MCF 10A (cell line): ENCODE measurements around the gene CD24. TPM values are rescaled to one million over a fixed set of nuclear protein-coding genes. Genes with fewer than 3 reads are reported as not detected.
"Not testable (repeated sequence)": the region's sequence is repeated elsewhere in the genome, so short reads cannot be mapped to it uniquely, and the experiment has no call there.

Experiments used
- Bru-seq: library from RNA; stranded (reverse); fragments of 400-500 nt; gene quantifications from one replicate; lab custom pipeline; 2021; lab: Mats Ljungman, UMichigan
- BruChase-seq, 2 experiments: library from RNA; stranded (reverse); fragments of 400-500 nt; gene quantifications; one replicate each; lab custom pipeline; 2021; lab: Mats Ljungman, UMichigan
- BruUV-seq: library from RNA; stranded (reverse); fragments of 400-500 nt; replicated peaks from 2 replicates; lab custom pipeline; 2021; lab: Mats Ljungman, UMichigan
- CTCF ChIA-PET: fragments of 300-600 bp; sonication (Branson Sonifier 250); formaldehyde crosslinking; extraction: SDS; loops from one replicate; lab custom pipeline; 2021; ENCODE audit warnings: antibody characterized with exemption, inconsistent platforms; lab: Yijun Ruan, JAX
- POLR2A ChIA-PET: fragments of 300-600, 350-650 bp; sonication (Branson Sonifier 250); formaldehyde crosslinking; extraction: SDS; loops from one replicate; lab custom pipeline; 2020; ENCODE audit warnings: antibody characterized with exemption, inconsistent platforms; lab: Yijun Ruan, JAX
- DNase-seq: peaks from one replicate; pipeline ENCODE4 v3.0.0-alpha.2; 2018; ENCODE audit not compliant: unreplicated experiment
- H3K27ac Mint-ChIP-seq: one replicate; pipeline ENCODE4 v1.8.0; 2022; ENCODE audit warnings: mild to moderate bottlenecking, low read depth, mixed read lengths; ENCODE audit not compliant: unreplicated experiment
- H3K27me3 Mint-ChIP-seq: one replicate; pipeline ENCODE4 v1.8.0; 2022; ENCODE audit warnings: mixed read lengths; ENCODE audit not compliant: insufficient read depth, unreplicated experiment
- H3K36me3 Mint-ChIP-seq: one replicate; pipeline ENCODE4 v1.8.0; 2022; ENCODE audit warnings: mild to moderate bottlenecking, moderate library complexity, mixed read lengths; ENCODE audit not compliant: insufficient read depth, unreplicated experiment
- H3K4me1 Mint-ChIP-seq: one replicate; pipeline ENCODE4 v1.8.0; 2022; ENCODE audit warnings: mixed read lengths; ENCODE audit not compliant: insufficient read depth, unreplicated experiment
- H3K4me3 Mint-ChIP-seq: one replicate; pipeline ENCODE4 v1.8.0; 2022; ENCODE audit warnings: mild to moderate bottlenecking, moderate library complexity, mixed read lengths; ENCODE audit not compliant: unreplicated experiment
- H3K9me3 Mint-ChIP-seq: one replicate; pipeline ENCODE4 v1.8.0; 2022; ENCODE audit warnings: mixed read lengths; ENCODE audit not compliant: unreplicated experiment
- intact Hi-C: fragments of 100-400 bp; cut with micrococcal nuclease; formaldehyde crosslinking; loops from 2 replicates; pipeline ENCODE4 v1.14.1; 2022
- long read RNA-seq: library from polyadenylated mRNA; stranded (forward); transcript quantifications from one replicate; pipeline ENCODE4 v2.0.0, GENCODE V29; 2022
- total RNA-seq: library from RNA; stranded (reverse); gene quantifications from 2 replicates; pipeline ENCODE4 v1.2.3, GENCODE V29; 2022
- TF ChIP-seq, protein P1 (sequence below): fragments of 200-600 bp; IDR thresholded peaks from one replicate; pipeline ENCODE4 v1.8.0; 2022; ENCODE audit warnings: antibody characterized with exemption, mild to moderate bottlenecking; ENCODE audit not compliant: unreplicated experiment

Gene CD24, protein sequence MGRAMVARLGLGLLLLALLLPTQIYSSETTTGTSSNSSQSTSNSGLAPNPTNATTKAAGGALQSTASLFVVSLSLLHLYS
- total RNA-seq (7.2 and 10.4 TPM in 2 replicates), Bru-seq, nascent RNA (percentile 48 among the genes with signal in this experiment), BruChase-seq, experiment 1, labeled RNA remaining after a 6-hour chase (percentile 77 among the genes with signal in this experiment), BruChase-seq, experiment 2, labeled RNA remaining after a 2-hour chase (percentile 62 among the genes with signal in this experiment)
- long read RNA-seq, transcript CD24-201 (2 exons, 2,180 nt) = major isoform, 6 of 13 reads
- long read RNA-seq, partial matches to known transcripts = 0 of 13 reads
- long read RNA-seq, other reads (novel, unspliced or antisense) = 5 of 13 reads

DNA sequence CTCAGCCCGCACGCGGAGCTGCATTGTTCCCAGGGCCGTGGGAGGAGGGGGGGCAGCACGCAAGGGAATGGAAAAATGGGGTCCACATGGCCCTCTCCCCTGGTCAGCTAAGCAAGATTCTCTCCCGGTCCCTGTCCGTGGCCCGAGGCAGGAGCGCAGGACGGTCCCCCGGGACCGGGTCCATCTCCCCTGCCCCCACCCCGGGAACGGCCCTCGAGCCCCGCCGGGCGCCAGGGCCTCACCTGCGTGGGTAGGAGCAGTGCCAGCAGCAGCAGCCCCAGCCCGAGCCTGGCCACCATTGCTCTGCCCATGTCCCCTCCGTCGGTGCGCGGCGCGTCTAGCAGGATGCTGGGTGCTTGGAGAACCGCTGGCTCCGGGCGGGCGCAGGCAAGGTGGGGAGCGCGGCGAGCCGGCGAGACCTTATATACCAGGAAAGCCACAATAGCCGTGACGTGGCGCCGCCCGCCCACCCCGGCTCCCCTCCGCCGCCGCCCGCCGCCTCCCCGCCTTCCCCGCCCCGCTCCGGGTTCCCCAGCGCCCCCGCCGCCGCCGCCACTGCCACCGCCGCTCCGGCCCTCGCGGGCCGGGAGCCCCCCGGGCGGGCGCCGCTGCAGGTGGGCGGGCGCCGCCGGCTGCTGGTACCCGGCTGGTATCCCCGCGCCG lies at the start of gene CD24:
CD24 (minus strand) TSS at position 394 of the 663 bp plus-strand sequence; CDS start at position 311, 83 bp downstream.
- Mint-ChIP-seq H3K27ac (no peak within 1 kb of the TSS), H3K36me3 (no peaks in the 10 kb centered on the region), H3K4me3 (peak within 1 kb of the TSS; percentile 78), H3K4me1 (peaks cover 4% of the 10 kb centered on the region), H3K27me3 (no peaks in the 10 kb centered on the region), H3K9me3 (no peaks in the 10 kb centered on the region)
- ChIA-PET POLR2A (interaction anchor here (0.7 kb wide), 1 partner anchor 367 kb away, joined by 3 read pairs; no protein-coding TSS in a partner anchor), CTCF (interaction anchor here (0.6 to 1.0 kb wide), 6 partner anchors 172 to 529 kb away, joined by 3 to 5 read pairs (median 4); no protein-coding TSS in a partner anchor)
- TF ChIP-seq, protein P1, sequence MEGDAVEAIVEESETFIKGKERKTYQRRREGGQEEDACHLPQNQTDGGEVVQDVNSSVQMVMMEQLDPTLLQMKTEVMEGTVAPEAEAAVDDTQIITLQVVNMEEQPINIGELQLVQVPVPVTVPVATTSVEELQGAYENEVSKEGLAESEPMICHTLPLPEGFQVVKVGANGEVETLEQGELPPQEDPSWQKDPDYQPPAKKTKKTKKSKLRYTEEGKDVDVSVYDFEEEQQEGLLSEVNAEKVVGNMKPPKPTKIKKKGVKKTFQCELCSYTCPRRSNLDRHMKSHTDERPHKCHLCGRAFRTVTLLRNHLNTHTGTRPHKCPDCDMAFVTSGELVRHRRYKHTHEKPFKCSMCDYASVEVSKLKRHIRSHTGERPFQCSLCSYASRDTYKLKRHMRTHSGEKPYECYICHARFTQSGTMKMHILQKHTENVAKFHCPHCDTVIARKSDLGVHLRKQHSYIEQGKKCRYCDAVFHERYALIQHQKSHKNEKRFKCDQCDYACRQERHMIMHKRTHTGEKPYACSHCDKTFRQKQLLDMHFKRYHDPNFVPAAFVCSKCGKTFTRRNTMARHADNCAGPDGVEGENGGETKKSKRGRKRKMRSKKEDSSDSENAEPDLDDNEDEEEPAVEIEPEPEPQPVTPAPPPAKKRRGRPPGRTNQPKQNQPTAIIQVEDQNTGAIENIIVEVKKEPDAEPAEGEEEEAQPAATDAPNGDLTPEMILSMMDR = no peak
- no TSS peak for BruUV-seq
- peak; percentile 28 for DNase-seq
- intact Hi-C loops = loop anchor here (10.0 kb wide), 1 partner anchor 170 kb away; no protein-coding TSS in a partner anchor

DNA sequence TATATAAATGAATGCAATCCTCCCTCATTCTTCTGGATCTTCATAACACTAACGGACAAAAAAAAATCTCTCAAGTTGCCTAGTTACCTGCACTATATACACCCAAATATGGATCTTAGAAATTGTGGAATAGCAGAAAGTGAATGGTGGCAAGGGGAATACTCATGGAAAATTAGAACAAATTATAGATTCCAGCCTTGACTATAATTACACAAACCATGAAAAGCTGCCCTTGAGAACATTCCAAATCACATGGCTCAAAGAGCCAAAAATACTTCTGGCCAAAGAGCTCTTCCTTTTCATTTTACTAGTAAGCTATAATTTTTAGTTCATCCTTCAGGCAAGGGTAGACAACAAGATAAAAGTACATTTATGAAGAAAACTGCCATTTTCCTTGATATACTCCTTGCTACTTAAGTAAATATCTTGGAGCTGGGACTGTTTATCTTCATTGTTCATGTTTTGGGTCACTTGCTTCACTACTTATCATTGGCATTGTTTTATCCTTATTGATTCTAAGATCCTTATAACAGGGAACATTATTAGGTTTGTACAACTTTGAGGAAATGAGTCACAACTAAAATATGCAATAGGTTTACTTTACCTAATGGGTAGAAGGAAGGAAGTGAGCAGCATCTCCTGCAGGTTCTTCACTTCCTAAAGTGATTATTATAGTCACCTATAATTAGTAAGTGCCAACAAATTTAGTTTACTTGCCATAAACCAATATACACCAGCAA lies 47.1 kb upstream of the CD24 start:
- H3K27ac Mint-ChIP-seq = no peak overlapping the region

DNA sequence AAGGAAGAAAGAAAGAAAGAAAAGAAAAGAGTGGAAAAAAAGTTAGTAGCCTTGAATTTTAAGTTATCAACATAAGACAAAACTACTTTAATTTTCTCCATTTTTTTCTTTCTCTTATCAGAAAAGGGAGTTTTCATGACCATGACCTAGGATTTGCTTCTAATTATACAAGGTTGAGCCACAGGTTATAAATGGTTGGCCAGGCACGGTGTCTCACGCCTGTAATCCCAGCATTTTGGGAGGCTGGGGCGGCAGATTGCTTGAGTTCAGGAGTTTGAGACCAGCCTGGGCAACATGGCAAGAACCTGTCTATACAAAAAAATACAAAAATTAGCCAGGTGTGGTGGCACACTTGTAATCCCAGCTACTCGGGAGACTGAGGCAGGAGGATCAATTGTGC lies 45.7 kb upstream of the CD24 start:
- TF ChIP-seq, protein P1 = no peak
- intact Hi-C loops = no loop called here
- H3K27me3 Mint-ChIP-seq = no peaks in the 10 kb centered on the region

More for the DNA sequence above, 47.1 kb upstream of the CD24 start:
- POLR2A ChIA-PET = interaction anchor here (0.5 to 0.6 kb wide), 2 partner anchors 437 to 511 kb away, joined by 3 to 4 read pairs; no protein-coding TSS in a partner anchor
- intact Hi-C loops = no loop called here
- Mint-ChIP-seq H3K9me3 (no peaks in the 10 kb centered on the region), H3K36me3 (no peaks in the 10 kb centered on the region), H3K4me3 (no peak overlapping the region), H3K4me1 (peaks cover 7% of the 10 kb centered on the region), H3K27me3 (no peaks in the 10 kb centered on the region)
- DNase-seq = no peak
- CTCF ChIA-PET = no interaction called here
- BruUV-seq = no TSS peak
- TF ChIP-seq, protein P1 = no peak

DNA sequence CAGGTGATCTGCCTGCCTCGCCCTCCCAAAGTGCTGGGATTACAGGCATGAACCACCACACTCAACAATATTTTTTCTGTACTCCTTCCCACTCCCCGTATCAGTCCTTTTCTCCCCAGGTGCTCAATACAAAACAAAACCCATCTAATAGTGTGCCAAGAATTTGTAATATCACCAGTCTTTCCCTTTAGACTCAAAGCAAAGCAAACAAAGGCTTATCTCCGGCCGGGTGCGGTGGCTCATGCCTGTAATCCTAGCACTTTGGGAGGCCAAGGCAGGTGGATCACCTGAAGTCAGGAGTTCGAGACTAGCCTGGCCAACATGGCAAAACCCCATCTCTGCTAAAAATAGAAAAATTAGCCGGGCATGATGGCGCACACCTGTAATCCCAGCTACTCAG lies 45.1 kb upstream of the CD24 start:
- DNase-seq, CTCF ChIA-PET, H3K4me1 Mint-ChIP-seq, POLR2A ChIA-PET, H3K27me3 Mint-ChIP-seq, H3K27ac Mint-ChIP-seq, H3K36me3 Mint-ChIP-seq, BruUV-seq, H3K9me3 Mint-ChIP-seq, intact Hi-C loops, H3K4me3 Mint-ChIP-seq: not testable (repeated sequence)

More for the DNA sequence above, 45.7 kb upstream of the CD24 start:
- ChIA-PET CTCF (no interaction called here), POLR2A (no interaction called here)
- Mint-ChIP-seq H3K4me3 (no peak overlapping the region), H3K27ac (no peak overlapping the region), H3K9me3 (no peaks in the 10 kb centered on the region), H3K36me3 (no peaks in the 10 kb centered on the region), H3K4me1 (peaks cover 7% of the 10 kb centered on the region)
- no peak for DNase-seq
- no TSS peak for BruUV-seq
